ENCODE measurements around the gene GNA12.

Gene GNA12

GRCh38 chr7:2834748-2835441 lies 9.2 kb downstream of the GNA12 start:
- DNase-seq, result no peak

GRCh38 chr7:2833083-2833910 lies 10.8 kb downstream of the GNA12 start:
- DNase-seq, result no peak

GRCh38 chr7:2832461-2832860 lies 11.6 kb downstream of the GNA12 start:
- no peak for DNase-seq

GRCh38 chr7:2830609-2831376 lies 13.3 kb downstream of the GNA12 start:
- no peak for DNase-seq

- no peak for DNase-seq
Measured at GRCh38 chr7:2829040-2829439, 15.1 kb downstream of the GNA12 start.

GRCh38 chr7:2826771-2827170 lies 17.3 kb downstream of the GNA12 start:
- DNase-seq, result no peak

GRCh38 chr7:2825559-2826227 lies 18.4 kb downstream of the GNA12 start:
- no peak for DNase-seq

GRCh38 chr7:2824678-2825461 lies 19.2 kb downstream of the GNA12 start:
- no peak for DNase-seq

- no peak for DNase-seq
Measured at GRCh38 chr7:2824026-2824677, 20.0 kb downstream of the GNA12 start.

- no peak for DNase-seq
Measured at GRCh38 chr7:2823130-2823529, 21.0 kb downstream of the GNA12 start.

- no peak for DNase-seq
Measured at GRCh38 chr7:2821842-2822507, 22.1 kb downstream of the GNA12 start.

- DNase-seq, result no peak
Measured at GRCh38 chr7:2821161-2821841, 22.8 kb downstream of the GNA12 start.

- peak in 1 of 2 donors; percentile 18 for DNase-seq
Measured at GRCh38 chr7:2820508-2820934, 23.6 kb downstream of the GNA12 start.

- no peak for DNase-seq
Measured at GRCh38 chr7:2819954-2820397, 24.1 kb downstream of the GNA12 start.

GRCh38 chr7:2819161-2819953 lies 24.8 kb downstream of the GNA12 start:
- no peak for DNase-seq

GRCh38 chr7:2818653-2819052 lies 25.5 kb downstream of the GNA12 start:
- DNase-seq, result no peak

GRCh38 chr7:2818121-2818520 lies 26.0 kb downstream of the GNA12 start:
- DNase-seq, result no peak

GRCh38 chr7:2817456-2817855 lies 26.7 kb downstream of the GNA12 start:
- DNase-seq, result no peak

GRCh38 chr7:2815875-2816245 lies 28.2 kb downstream of the GNA12 start:
- DNase-seq, result no peak

All from bone marrow (tissue), 2 donors.